Stimulated activated CD4-positive, alpha-beta T cell treated with anti-CD3 and anti-CD28 coated beads, Interleukin-1b, Interleukin-23, amount 100 ng/mL, for 48 hours (primary cell): Measurements from ENCODE around the gene CPHXL2.

ENCODE experiments used
- DNase-seq: peaks from one replicate; pipeline ENCODE4 v3.0.0-alpha.2; 2020

Gene CPHXL2

GRCh38 chr16:75640598-75640997, 36.2 kb downstream of the CPHXL2 start:
- no peak for DNase-seq

GRCh38 chr16:75635036-75635435, 41.8 kb downstream of the CPHXL2 start:
- no peak for DNase-seq

GRCh38 chr16:75632857-75633256, 44.0 kb downstream of the CPHXL2 start:
- DNase-seq, result no peak

GRCh38 chr16:75630052-75630451, 46.8 kb downstream of the CPHXL2 start:
- no peak for DNase-seq

DNA sequence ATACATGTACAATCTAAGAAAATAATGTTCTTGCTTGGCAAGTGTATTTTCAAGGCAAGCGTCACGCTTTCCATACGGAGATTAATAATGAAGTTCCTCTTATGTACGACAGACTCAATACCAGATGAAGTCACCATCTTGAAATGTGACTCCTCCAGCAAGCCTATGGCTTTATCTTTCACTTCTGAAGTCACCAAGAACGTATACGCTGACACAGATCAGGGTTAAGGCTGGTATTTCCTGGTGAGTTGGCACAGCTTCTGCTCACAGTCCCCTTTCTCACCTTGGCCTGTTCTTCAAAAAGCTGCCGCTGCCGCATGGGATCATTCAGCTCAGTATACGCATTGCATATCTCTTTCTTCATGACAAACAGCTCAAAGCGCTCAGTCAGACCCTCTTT, 47.7 kb downstream of the CPHXL2 start:
- DNase-seq, result no peak

GRCh38 chr16:75628351-75628750, 48.5 kb downstream of the CPHXL2 start:
- no peak for DNase-seq

DNA sequence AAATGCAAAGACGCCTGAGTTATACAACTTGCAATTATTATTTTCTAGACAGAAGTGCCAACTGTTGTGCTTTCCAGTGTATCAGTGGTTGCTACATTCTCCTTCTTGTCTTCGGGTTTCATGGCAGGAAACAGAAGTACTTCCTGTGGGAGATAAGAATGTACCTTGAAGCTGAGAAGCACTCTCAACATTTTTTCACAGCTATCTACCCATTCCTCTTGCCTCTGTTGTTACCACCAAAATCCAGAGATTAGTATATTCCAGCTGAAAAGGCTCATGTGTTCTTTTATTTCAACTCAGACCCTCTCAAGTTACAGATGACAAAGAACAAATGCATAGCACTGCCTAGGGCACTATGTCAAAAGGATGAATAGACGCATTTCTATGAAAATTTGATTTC, 49.0 kb downstream of the CPHXL2 start:
- DNase-seq, result no peak

- DNase-seq, result no peak
These were observed 50.0 kb downstream of the CPHXL2 start for GRCh38 chr16:75626806-75627205.

GRCh38 chr16:75624921-75625334, 51.9 kb downstream of the CPHXL2 start:
- DNase-seq, result no peak

GRCh38 chr16:75622761-75623605, 53.8 kb downstream of the CPHXL2 start, which contains the start of gene ADAT1:
Gene ADAT1, minus strand, starts transcription at chr16:75623281. Its CDS starts 2,482 bp downstream, at chr16:75620799.
- DNase-seq, result peak; percentile 97

DNA sequence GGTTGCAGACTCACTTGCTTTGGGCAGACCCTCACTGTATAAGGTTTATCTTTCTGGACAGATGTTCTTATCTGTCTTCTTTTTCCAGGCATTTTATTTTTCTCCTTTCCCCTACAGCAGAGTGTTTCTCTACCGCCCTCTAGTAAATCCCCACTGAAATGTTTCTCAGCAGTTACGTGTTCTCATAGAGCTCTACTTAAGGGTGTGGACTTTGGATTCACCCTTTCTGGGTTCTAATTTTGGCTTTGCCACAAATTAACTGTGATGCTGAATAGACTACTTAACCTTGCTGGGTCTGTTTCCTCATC, 55.7 kb downstream of the CPHXL2 start:
- DNase-seq, result no peak

- DNase-seq, result no peak
These were observed 56.3 kb downstream of the CPHXL2 start for GRCh38 chr16:75620326-75621169.

- DNase-seq, result no peak
These were observed 58.0 kb downstream of the CPHXL2 start for GRCh38 chr16:75618780-75619179.

GRCh38 chr16:75617121-75617520, 59.7 kb downstream of the CPHXL2 start:
- no peak for DNase-seq

DNA sequence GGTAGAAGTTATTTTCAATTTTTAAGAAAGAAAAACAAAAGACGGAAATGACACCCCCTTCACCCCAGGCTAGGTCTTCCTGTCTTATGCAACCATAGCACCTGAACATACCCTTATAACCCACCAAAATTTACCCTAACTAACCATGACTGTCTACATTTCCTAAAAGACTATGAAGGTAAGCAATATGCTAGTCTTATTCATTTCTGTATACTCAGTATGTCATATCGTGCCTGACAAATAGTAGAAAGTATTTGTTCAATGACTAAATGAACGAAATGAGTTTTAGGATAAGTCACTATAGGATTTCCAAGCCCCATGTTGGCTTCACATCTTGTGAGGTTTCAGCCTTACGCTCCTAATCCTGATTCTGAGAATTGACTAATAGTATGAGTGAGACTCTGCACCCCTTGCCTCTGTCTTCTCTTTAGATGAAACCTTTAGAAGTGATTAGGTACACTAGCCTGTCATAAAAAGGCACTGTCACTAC, 60.2 kb downstream of the CPHXL2 start:
- no peak for DNase-seq

DNA sequence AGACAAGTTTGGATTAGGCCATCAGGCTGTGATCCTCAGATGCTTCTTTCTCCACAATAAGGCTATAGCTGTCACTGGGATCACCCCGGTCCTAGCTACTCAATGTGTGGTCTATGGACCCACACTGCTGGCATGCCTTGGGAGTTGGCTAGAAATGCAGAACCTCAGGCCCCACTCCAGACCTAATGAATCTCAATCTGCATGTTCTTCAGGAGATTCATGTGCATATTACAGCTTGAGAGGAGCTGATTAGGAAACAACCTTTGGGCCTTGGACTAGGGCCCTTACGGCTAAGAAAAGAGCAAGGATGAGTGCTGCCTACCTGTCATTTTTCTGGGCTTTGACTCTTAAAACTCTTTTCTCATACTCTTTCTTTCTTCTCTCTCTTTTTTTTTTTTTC, 61.2 kb downstream of the CPHXL2 start:
- DNase-seq, result no peak

- no peak for DNase-seq
These were observed 62.5 kb downstream of the CPHXL2 start for GRCh38 chr16:75614066-75614897.
